Gastroesophageal sphincter (tissue), 4 donors: ENCODE measurements around the gene B3GNT2. TPM values are rescaled to one million over a fixed set of nuclear protein-coding genes. Genes with fewer than 3 reads are reported as not detected.

ENCODE experiments used
- ATAC-seq: fragments of 150-250 bp; one replicate; pipeline ENCODE4 v1.9.1; 2016; ENCODE audit warnings: mild to moderate bottlenecking, moderate library complexity
- H3K27ac ChIP-seq, 4 donors: fragments of 200-600 bp; sonication (generic) in 3 of 4; 1 replicate in 3 of 4; 2 replicates in 1 of 4; pipeline ENCODE4 v1.5.1; 2016 to 2019
- H3K27me3 ChIP-seq: fragments of 200-600 bp; sonication (generic); one replicate; pipeline ENCODE4 v1.5.1; 2019
- H3K36me3 ChIP-seq, 2 donors: fragments of 200-600 bp; sonication (generic); one replicate each; pipeline ENCODE4 v1.5.1; 2019; ENCODE audit warnings: control low read depth in 1 of 2
- H3K4me1 ChIP-seq, 3 donors: fragments of 200-600 bp; sonication (generic); 1 replicate in 2 of 3; 2 replicates in 1 of 3; pipeline ENCODE4 v1.5.1; 2016 to 2019; ENCODE audit warnings: control low read depth in 2 of 3
- H3K4me3 ChIP-seq, 2 donors: fragments of 200-600 bp; sonication (generic); one replicate each; pipeline ENCODE4 v1.5.1; 2019; ENCODE audit warnings: mild to moderate bottlenecking in 1 of 2, moderate library complexity in 1 of 2
- H3K9me3 ChIP-seq, 3 donors: fragments of 200-600 bp; sonication (generic); one replicate each; pipeline ENCODE4 v1.5.1; 2017 to 2019; ENCODE audit warnings: control low read depth in 2 of 3
- CTCF ChIP-seq, 4 experiments: fragments of 200-600 bp in 2 of 4; fragments of 450-650 bp in 2 of 4; sonication (generic) in 1 of 4; IDR thresholded peaks; one replicate each; pipeline ENCODE4 v1.5.1; 2017 to 2019; ENCODE audit warnings: antibody characterized with exemption in 4 of 4, mild to moderate bottlenecking in 2 of 4, moderate library complexity in 2 of 4
- EP300 ChIP-seq: sonication (generic); formaldehyde crosslinking; IDR thresholded peaks from one replicate; pipeline ENCODE4 v1.6.1; 2017; ENCODE audit warnings: antibody characterized with exemption, mild to moderate bottlenecking
- POLR2A ChIP-seq, 2 donors: fragments of 450-650 bp; IDR thresholded peaks; one replicate each; pipeline ENCODE4 v1.6.1; 2017; ENCODE audit warnings: antibody characterized with exemption in 2 of 2, mild to moderate bottlenecking in 2 of 2, moderate library complexity in 1 of 2
- POLR2AphosphoS5 ChIP-seq: sonication (generic); formaldehyde crosslinking; IDR thresholded peaks from one replicate; pipeline ENCODE4 v1.6.1; 2017; ENCODE audit warnings: antibody characterized with exemption
- WGBS, 2 donors: methylation state at CpG; one replicate each; pipeline ENCODE4 v1.1.5; 2018; ENCODE audit warnings: low coverage in 1 of 2; 5-methylcytosine and 5-hydroxymethylcytosine counted together
- total RNA-seq, 4 donors: library from RNA; depleted of rRNA; stranded (reverse); fragments of >200 nt; gene quantifications; one replicate each; pipeline ENCODE4 v1.1.0, GENCODE V29; 2016

B3GNT2 gene
- total RNA-seq, 4 donors from 2014 or later = 10.5 to 24.7 (median 14.1) TPM

GRCh38 chr2:62202019-62202722 is 6.3 kb downstream of the B3GNT2 start:
- Histone ChIP-seq H3K9me3 (no peaks in the 10 kb centered on the region), H3K4me3 (no peak overlapping the region), H3K36me3 (no peaks in the 10 kb centered on the region), H3K27me3 (no peaks in the 10 kb centered on the region), H3K4me1 (peaks cover 0 to 88% (median 8%) of the 10 kb centered on the region in 3 donors), H3K27ac (no peak overlapping the region)
- ATAC-seq = no peak
- WGBS, 2 donors = 89 to 97% methylated on average over 6 of the region's 9 CpGs
- TF ChIP-seq EP300 (no peak), POLR2A (IDR thresholded peaks at IDR 0.05) (no peak), CTCF (IDR thresholded peaks at IDR 0.05) (no peak), POLR2AphosphoS5 (no peak)

GRCh38 chr2:62202729-62203128 is 6.8 kb downstream of the B3GNT2 start:
- Histone ChIP-seq H3K36me3 (no peaks in the 10 kb centered on the region), H3K27ac (no peak overlapping the region)

GRCh38 chr2:62203459-62203858 is 7.5 kb downstream of the B3GNT2 start:
- no peaks in the 10 kb centered on the region for H3K9me3 ChIP-seq
- TF ChIP-seq POLR2A (IDR thresholded peaks at IDR 0.05) (no peak), POLR2AphosphoS5 (no peak), EP300 (no peak), CTCF (IDR thresholded peaks at IDR 0.05) (no peak)
- no peak for ATAC-seq
- 89 to 100% methylated on average over 1 of the region's 1 CpG for WGBS, 2 donors
- H3K4me1 ChIP-seq = peaks cover 0 to 90% (median 10%) of the 10 kb centered on the region in 3 donors
- H3K36me3 ChIP-seq = no peaks in the 10 kb centered on the region
- no peak overlapping the region for H3K27ac ChIP-seq
- no peak overlapping the region for H3K4me3 ChIP-seq
- H3K27me3 ChIP-seq = no peaks in the 10 kb centered on the region

More at GRCh38 chr2:62202729-62203128, 6.8 kb downstream of the B3GNT2 start:
- no peak for TF ChIP-seq POLR2AphosphoS5
- no peak for TF ChIP-seq POLR2A (IDR thresholded peaks at IDR 0.05)
- TF ChIP-seq EP300 = no peak
- no peak for TF ChIP-seq CTCF (IDR thresholded peaks at IDR 0.05)
- WGBS, 2 donors = 0 to 67% methylated on average over 1 of the region's 1 CpG
- Histone ChIP-seq H3K27me3 (no peaks in the 10 kb centered on the region), H3K4me3 (no peak overlapping the region), H3K9me3 (no peaks in the 10 kb centered on the region), H3K4me1 (peaks cover 0 to 90% (median 8%) of the 10 kb centered on the region in 3 donors)
- ATAC-seq = no peak

GRCh38 chr2:62204998-62205496 is 9.1 kb downstream of the B3GNT2 start:
- no peak overlapping the region for H3K4me3 ChIP-seq
- H3K27me3 ChIP-seq = no peaks in the 10 kb centered on the region
- H3K9me3 ChIP-seq = no peaks in the 10 kb centered on the region
- H3K4me1 ChIP-seq = peaks cover 0 to 89% (median 10%) of the 10 kb centered on the region in 3 donors
- 86 to 97% methylated on average over 13 of the region's 14 CpGs for WGBS, 2 donors
- no peaks in the 10 kb centered on the region for H3K36me3 ChIP-seq
- H3K27ac ChIP-seq = no peak overlapping the region
- TF ChIP-seq CTCF (IDR thresholded peaks at IDR 0.05) = no peak
- TF ChIP-seq EP300 = no peak
- no peak for ATAC-seq

- no peaks in the 10 kb centered on the region for H3K36me3 ChIP-seq
- TF ChIP-seq POLR2AphosphoS5 = no peak
- no peak for TF ChIP-seq POLR2A (IDR thresholded peaks at IDR 0.05)
- TF ChIP-seq EP300 = no peak
- TF ChIP-seq CTCF (IDR thresholded peaks at IDR 0.05) = no peak
- 83 to 100% methylated on average over 2 to 3 of the region's 6 CpGs for WGBS, 2 donors
- peaks cover 0 to 84% (median 10%) of the 10 kb centered on the region in 3 donors for H3K4me1 ChIP-seq
- no peak overlapping the region for H3K4me3 ChIP-seq
- H3K9me3 ChIP-seq = no peaks in the 10 kb centered on the region
- no peaks in the 10 kb centered on the region for H3K27me3 ChIP-seq
- no peak overlapping the region for H3K27ac ChIP-seq
- no peak for ATAC-seq
These were observed 9.6 kb downstream of the B3GNT2 start for GRCh38 chr2:62205554-62205953.
